Gastroesophageal sphincter (tissue), 4 donors: ENCODE results near the gene SLC44A4. TPM values are rescaled to one million over a fixed set of nuclear protein-coding genes. Genes with fewer than 3 reads are reported as not detected.

Source experiments
- ATAC-seq: fragments of 150-250 bp; one replicate; pipeline ENCODE4 v1.9.1; 2016; ENCODE audit warnings: mild to moderate bottlenecking, moderate library complexity
- H3K27ac ChIP-seq, 4 donors: fragments of 200-600 bp; sonication (generic) in 3 of 4; 1 replicate in 3 of 4; 2 replicates in 1 of 4; pipeline ENCODE4 v1.5.1; 2016 to 2019
- H3K27me3 ChIP-seq: fragments of 200-600 bp; sonication (generic); one replicate; pipeline ENCODE4 v1.5.1; 2019
- H3K36me3 ChIP-seq, 2 donors: fragments of 200-600 bp; sonication (generic); one replicate each; pipeline ENCODE4 v1.5.1; 2019; ENCODE audit warnings: control low read depth in 1 of 2
- H3K4me1 ChIP-seq, 3 donors: fragments of 200-600 bp; sonication (generic); 1 replicate in 2 of 3; 2 replicates in 1 of 3; pipeline ENCODE4 v1.5.1; 2016 to 2019; ENCODE audit warnings: control low read depth in 2 of 3
- H3K4me3 ChIP-seq, 2 donors: fragments of 200-600 bp; sonication (generic); one replicate each; pipeline ENCODE4 v1.5.1; 2019; ENCODE audit warnings: mild to moderate bottlenecking in 1 of 2, moderate library complexity in 1 of 2
- H3K9me3 ChIP-seq, 3 donors: fragments of 200-600 bp; sonication (generic); one replicate each; pipeline ENCODE4 v1.5.1; 2017 to 2019; ENCODE audit warnings: control low read depth in 2 of 3
- EP300 ChIP-seq: sonication (generic); formaldehyde crosslinking; IDR thresholded peaks from one replicate; pipeline ENCODE4 v1.6.1; 2017; ENCODE audit warnings: antibody characterized with exemption, mild to moderate bottlenecking
- POLR2A ChIP-seq, 2 donors: fragments of 450-650 bp; IDR thresholded peaks; one replicate each; pipeline ENCODE4 v1.6.1; 2017; ENCODE audit warnings: antibody characterized with exemption in 2 of 2, mild to moderate bottlenecking in 2 of 2, moderate library complexity in 1 of 2
- POLR2AphosphoS5 ChIP-seq: sonication (generic); formaldehyde crosslinking; IDR thresholded peaks from one replicate; pipeline ENCODE4 v1.6.1; 2017; ENCODE audit warnings: antibody characterized with exemption
- WGBS, 2 donors: methylation state at CpG; one replicate each; pipeline ENCODE4 v1.1.5; 2018; ENCODE audit warnings: low coverage in 1 of 2; 5-methylcytosine and 5-hydroxymethylcytosine counted together
- total RNA-seq, 4 donors: library from RNA; depleted of rRNA; stranded (reverse); fragments of >200 nt; gene quantifications; one replicate each; pipeline ENCODE4 v1.1.0, GENCODE V29; 2016
- TF ChIP-seq, protein P1 (sequence below), 4 experiments: fragments of 200-600 bp in 2 of 4; fragments of 450-650 bp in 2 of 4; sonication (generic) in 1 of 4; IDR thresholded peaks; one replicate each; pipeline ENCODE4 v1.5.1; 2017 to 2019; ENCODE audit warnings: antibody characterized with exemption in 4 of 4, mild to moderate bottlenecking in 2 of 4, moderate library complexity in 2 of 4

The SLC44A4 gene
- total RNA-seq, 4 donors from 2014 or later, result 1.1 to 4.5 TPM; not detected in 2

DNA sequence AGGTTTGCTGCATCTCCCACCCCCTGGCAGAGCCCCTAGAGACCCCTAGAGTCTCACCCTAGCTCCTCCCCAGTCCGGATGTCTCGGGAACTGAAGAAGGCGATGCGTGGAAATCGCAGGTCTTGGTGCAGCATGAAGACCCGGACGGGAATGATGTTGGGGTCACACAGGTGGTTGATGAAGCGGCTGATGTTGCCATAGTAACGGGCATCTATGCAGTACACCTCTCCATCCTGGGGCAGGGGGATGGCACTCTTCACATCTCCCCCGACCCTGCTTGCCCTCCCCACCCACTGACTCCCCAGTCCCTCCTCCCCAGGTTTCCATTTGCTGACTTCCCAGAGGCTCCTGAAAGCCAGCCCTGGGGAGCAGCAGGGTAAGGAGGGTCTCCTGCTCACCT lies 1.8 kb upstream of the SLC44A4 start:
- no peaks in the 10 kb centered on the region for H3K27me3 ChIP-seq
- WGBS, 2 donors, result 81% methylated on average over 7 of the region's 10 CpGs; no CpG with 5 or more reads in 1 of the 2 donors
- TF ChIP-seq EP300, result no peak
- no peak for TF ChIP-seq POLR2AphosphoS5
- TF ChIP-seq, protein P1, sequence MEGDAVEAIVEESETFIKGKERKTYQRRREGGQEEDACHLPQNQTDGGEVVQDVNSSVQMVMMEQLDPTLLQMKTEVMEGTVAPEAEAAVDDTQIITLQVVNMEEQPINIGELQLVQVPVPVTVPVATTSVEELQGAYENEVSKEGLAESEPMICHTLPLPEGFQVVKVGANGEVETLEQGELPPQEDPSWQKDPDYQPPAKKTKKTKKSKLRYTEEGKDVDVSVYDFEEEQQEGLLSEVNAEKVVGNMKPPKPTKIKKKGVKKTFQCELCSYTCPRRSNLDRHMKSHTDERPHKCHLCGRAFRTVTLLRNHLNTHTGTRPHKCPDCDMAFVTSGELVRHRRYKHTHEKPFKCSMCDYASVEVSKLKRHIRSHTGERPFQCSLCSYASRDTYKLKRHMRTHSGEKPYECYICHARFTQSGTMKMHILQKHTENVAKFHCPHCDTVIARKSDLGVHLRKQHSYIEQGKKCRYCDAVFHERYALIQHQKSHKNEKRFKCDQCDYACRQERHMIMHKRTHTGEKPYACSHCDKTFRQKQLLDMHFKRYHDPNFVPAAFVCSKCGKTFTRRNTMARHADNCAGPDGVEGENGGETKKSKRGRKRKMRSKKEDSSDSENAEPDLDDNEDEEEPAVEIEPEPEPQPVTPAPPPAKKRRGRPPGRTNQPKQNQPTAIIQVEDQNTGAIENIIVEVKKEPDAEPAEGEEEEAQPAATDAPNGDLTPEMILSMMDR (IDR thresholded peaks at IDR 0.05), result no peak
- no peak for TF ChIP-seq POLR2A (IDR thresholded peaks at IDR 0.05)
- H3K9me3 ChIP-seq, result no peaks in the 10 kb centered on the region
- no peak overlapping the region for H3K27ac ChIP-seq
- H3K36me3 ChIP-seq, result peaks cover 0 to 63% of the 10 kb centered on the region in 2 donors
- no peak overlapping the region for H3K4me3 ChIP-seq
- H3K4me1 ChIP-seq, result no peaks in the 10 kb centered on the region
- ATAC-seq, result no peak

DNA sequence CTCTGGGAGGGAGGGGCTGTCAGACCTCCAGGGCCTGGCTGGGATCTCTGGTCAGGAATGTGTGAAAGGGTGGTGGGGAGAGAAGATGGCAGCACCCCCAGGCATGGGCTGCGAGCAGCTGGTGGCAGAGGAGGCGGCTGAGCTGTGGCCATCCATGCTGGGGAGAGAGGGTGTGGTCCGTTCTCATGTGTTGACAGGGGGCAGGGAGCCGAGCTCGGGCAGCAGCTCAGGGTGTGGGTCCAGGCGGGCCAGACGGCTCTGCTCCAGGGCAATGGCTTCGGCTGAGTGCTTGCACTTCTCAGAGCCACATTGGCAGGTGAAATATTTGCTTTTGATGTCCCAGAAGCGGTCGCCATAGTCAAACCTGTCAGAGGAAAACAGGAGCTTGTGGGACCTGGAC lies 1.1 kb upstream of the SLC44A4 start:
- Histone ChIP-seq H3K36me3 (peaks cover 0 to 56% of the 10 kb centered on the region in 2 donors), H3K4me1 (no peaks in the 10 kb centered on the region), H3K27ac (no peak overlapping the region), H3K9me3 (no peaks in the 10 kb centered on the region), H3K4me3 (no peak overlapping the region), H3K27me3 (no peaks in the 10 kb centered on the region)
- ATAC-seq, result no peak
- TF ChIP-seq POLR2AphosphoS5, result no peak
- TF ChIP-seq EP300, result no peak
- no peak for TF ChIP-seq POLR2A (IDR thresholded peaks at IDR 0.05)
- TF ChIP-seq, protein P1 (IDR thresholded peaks at IDR 0.05), result no peak
- WGBS, 2 donors, result 40 to 100% methylated on average over 1 to 2 of the region's 10 CpGs

DNA sequence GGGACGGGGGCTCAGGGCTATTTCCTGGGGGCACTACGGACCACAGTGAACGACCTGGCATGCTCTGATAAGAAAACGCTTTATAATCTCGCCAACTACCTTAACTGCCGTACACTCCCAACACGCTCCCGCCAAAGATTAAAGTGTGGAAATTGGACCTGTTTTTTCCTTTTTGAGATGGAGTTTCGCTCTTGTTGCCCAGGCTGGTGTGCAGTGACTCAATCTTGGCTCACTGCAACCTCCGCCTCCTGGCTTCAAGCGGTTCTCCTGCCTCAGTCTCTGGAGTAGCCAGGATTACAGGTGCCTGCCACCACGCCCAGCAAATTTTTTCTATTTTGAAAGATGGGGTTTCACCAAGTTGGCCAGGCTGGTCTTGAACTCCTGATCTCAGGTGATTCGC lies 346 bp upstream of the SLC44A4 start:
- TF ChIP-seq, protein P1 (IDR thresholded peaks at IDR 0.05), result no peak
- no peak for TF ChIP-seq POLR2A (IDR thresholded peaks at IDR 0.05)
- no peak for TF ChIP-seq POLR2AphosphoS5
- no peak for TF ChIP-seq EP300
- Histone ChIP-seq H3K9me3 (no peaks in the 10 kb centered on the region), H3K4me1 (no peaks in the 10 kb centered on the region), H3K27me3 (no peaks in the 10 kb centered on the region), H3K27ac (no peak overlapping the region), H3K36me3 (peaks cover 0 to 48% of the 10 kb centered on the region in 2 donors), H3K4me3 (no peak overlapping the region)
- no peak for ATAC-seq
- WGBS, 2 donors, result 83 to 93% methylated on average over 2 to 9 of the region's 13 CpGs

DNA sequence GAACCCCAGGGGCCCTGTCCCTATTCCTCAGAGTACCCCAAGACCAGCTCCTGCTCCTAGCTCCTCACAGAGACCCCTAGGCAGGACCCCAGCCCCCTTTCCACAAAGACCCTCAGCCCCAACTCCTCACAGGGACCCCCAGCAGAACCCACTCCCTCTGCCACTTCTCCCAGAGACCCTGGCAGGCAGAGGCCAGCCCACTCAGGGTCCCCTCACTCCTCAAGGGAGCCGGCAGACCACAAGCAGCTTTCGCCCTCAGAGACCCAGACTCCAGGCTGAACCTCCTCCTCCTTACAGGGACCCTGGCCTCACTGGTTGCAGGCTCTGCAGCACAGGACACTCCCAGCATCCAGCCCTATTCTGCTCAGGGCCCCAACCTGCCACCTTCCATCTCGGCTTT lies 575 bp downstream of the SLC44A4 start:
- no CpG with 5 or more reads among the region's 3 CpGs for WGBS, 2 donors
- H3K27ac ChIP-seq, result no peak overlapping the region

DNA sequence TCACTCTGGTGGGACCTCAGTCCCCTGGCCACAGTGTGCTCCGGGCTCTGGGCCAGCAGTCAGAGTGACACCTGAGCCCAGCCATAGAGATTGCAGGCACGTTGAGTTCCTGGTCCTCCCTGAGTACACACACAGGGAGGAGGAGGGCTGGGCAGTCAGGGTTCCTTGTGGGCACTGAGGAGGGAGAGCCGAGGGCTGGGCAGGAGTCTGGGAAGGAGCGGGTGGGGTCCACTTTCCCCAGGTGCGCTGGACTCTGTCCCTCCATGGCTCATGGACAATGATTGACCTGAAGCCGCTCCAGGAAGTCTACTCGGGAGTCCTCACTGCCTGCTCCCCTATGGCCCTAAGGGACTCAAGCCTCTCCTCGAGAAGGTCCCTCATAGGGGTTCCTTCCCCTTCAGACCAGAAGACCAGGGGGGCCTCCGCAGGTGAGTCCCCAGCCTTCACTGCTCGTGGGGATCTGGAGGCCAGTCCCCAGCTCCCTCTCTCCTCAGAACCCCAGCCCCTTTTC lies 1.1 kb downstream of the SLC44A4 start:
- Histone ChIP-seq H3K27ac (no peak overlapping the region), H3K4me1 (no peaks in the 10 kb centered on the region), H3K27me3 (no peaks in the 10 kb centered on the region), H3K4me3 (no peak overlapping the region), H3K36me3 (peaks cover 0 to 34% of the 10 kb centered on the region in 2 donors), H3K9me3 (no peaks in the 10 kb centered on the region)
- ATAC-seq, result no peak
- TF ChIP-seq POLR2AphosphoS5, result no peak
- 80% methylated on average over 2 of the region's 10 CpGs; no CpG with 5 or more reads in 1 of the 2 donors for WGBS, 2 donors

More for the DNA sequence above, 575 bp downstream of the SLC44A4 start:
- H3K9me3 ChIP-seq, result no peaks in the 10 kb centered on the region
- H3K4me1 ChIP-seq, result no peaks in the 10 kb centered on the region
- TF ChIP-seq POLR2A (IDR thresholded peaks at IDR 0.05) (no peak), EP300 (no peak), POLR2AphosphoS5 (no peak)
- TF ChIP-seq, protein P1 (IDR thresholded peaks at IDR 0.05), result no peak
- no peaks in the 10 kb centered on the region for H3K27me3 ChIP-seq
- ATAC-seq, result no peak
- H3K36me3 ChIP-seq, result peaks cover 0 to 39% of the 10 kb centered on the region in 2 donors
- no peak overlapping the region for H3K4me3 ChIP-seq
